ENCODE data around the gene SYNJ2BP.

- TF ChIP-seq, protein P1, sequence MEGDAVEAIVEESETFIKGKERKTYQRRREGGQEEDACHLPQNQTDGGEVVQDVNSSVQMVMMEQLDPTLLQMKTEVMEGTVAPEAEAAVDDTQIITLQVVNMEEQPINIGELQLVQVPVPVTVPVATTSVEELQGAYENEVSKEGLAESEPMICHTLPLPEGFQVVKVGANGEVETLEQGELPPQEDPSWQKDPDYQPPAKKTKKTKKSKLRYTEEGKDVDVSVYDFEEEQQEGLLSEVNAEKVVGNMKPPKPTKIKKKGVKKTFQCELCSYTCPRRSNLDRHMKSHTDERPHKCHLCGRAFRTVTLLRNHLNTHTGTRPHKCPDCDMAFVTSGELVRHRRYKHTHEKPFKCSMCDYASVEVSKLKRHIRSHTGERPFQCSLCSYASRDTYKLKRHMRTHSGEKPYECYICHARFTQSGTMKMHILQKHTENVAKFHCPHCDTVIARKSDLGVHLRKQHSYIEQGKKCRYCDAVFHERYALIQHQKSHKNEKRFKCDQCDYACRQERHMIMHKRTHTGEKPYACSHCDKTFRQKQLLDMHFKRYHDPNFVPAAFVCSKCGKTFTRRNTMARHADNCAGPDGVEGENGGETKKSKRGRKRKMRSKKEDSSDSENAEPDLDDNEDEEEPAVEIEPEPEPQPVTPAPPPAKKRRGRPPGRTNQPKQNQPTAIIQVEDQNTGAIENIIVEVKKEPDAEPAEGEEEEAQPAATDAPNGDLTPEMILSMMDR (IDR thresholded peaks at IDR 0.05; ENCODE audit: low read depth, low read length): no peak
- TF ChIP-seq EZH2phosphoT487 (IDR thresholded peaks at IDR 0.05; ENCODE audit: low read depth): no peak
Measured at GRCh38 chr14:70398280-70398679, 18.6 kb downstream of the SYNJ2BP start.
